Central memory CD8-positive, alpha-beta T cell (primary cell): Measurements from ENCODE around the gene PCDHB3.
"Not testable (repeated sequence)": the region's sequence is repeated elsewhere in the genome, so short reads cannot be mapped to it uniquely, and the experiment has no call there.

Experiments
- ATAC-seq: fragments of 150-1000 bp; cut with Tn5 transposase; replicated peaks from 2 replicates; pipeline ENCODE4 v1.10.0; 2022; ENCODE audit warnings: mild to moderate bottlenecking, moderate FRiP score, moderate number of reproducible peaks; ENCODE audit not compliant: poor library complexity, severe bottlenecking; ENCODE audit errors: extremely low read depth
- DNase-seq, 2 donors: peaks; one replicate each; pipeline ENCODE4 v3.0.0; 2021; ENCODE audit warnings: low spot score in 2 of 2
- H3K27ac Mint-ChIP-seq: one replicate; pipeline ENCODE4 v1.8.0; 2022; ENCODE audit warnings: low read depth, mild to moderate bottlenecking, moderate library complexity, mixed read lengths
- H3K27me3 Mint-ChIP-seq: one replicate; pipeline ENCODE4 v1.8.0; 2022; ENCODE audit warnings: mixed read lengths
- H3K36me3 Mint-ChIP-seq: one replicate; pipeline ENCODE4 v1.8.0; 2022; ENCODE audit warnings: mild to moderate bottlenecking, moderate library complexity, mixed read lengths; ENCODE audit not compliant: insufficient read depth
- H3K4me1 Mint-ChIP-seq: one replicate; pipeline ENCODE4 v1.8.0; 2022; ENCODE audit warnings: mixed read lengths
- H3K4me3 Mint-ChIP-seq: one replicate; pipeline ENCODE4 v1.8.0; 2022; ENCODE audit warnings: mild to moderate bottlenecking, moderate library complexity, mixed read lengths
- H3K9me3 Mint-ChIP-seq: one replicate; pipeline ENCODE4 v1.8.0; 2022; ENCODE audit warnings: mixed read lengths

PCDHB3 gene

DNA sequence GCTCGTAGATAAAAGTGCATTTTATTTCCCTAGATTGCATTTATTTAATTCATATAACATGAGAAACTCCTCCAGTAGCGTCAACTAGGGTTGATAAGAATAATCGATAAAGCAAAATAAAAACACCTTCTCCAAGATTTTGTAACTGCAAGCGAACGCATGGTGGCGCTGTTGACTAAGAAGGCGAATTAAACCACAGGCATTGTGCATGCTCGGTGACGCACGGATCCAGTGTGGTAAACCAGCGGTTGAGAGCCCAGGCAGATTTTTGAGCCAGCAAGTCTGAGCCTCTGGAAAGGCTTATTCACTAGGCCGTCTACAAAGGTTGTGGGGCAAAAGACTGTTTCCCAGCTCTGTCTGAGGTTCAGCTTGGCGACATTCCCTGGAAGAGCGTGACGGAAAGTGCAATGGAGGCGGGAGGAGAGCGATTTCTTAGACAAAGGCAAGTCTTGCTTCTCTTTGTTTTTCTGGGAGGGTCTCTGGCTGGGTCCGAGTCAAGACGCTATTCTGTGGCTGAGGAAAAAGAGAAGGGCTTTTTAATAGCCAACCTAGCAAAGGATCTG is at the start of gene PCDHB3:
Gene PCDHB3, plus strand, starts transcription at position 231 of the 563 bp plus-strand sequence. Its CDS starts 177 bp downstream, at position 408.
- peaks cover 2% of the 10 kb centered on the region for H3K36me3 Mint-ChIP-seq
- no peak for ATAC-seq
- no peaks in the 10 kb centered on the region for H3K9me3 Mint-ChIP-seq
- DNase-seq, result no peak
- H3K27ac Mint-ChIP-seq, result no peak within 1 kb of the TSS
- H3K27me3 Mint-ChIP-seq, result peaks cover 19% of the 10 kb centered on the region
- no peak within 1 kb of the TSS for H3K4me3 Mint-ChIP-seq
- H3K4me1 Mint-ChIP-seq, result no peaks in the 10 kb centered on the region

DNA sequence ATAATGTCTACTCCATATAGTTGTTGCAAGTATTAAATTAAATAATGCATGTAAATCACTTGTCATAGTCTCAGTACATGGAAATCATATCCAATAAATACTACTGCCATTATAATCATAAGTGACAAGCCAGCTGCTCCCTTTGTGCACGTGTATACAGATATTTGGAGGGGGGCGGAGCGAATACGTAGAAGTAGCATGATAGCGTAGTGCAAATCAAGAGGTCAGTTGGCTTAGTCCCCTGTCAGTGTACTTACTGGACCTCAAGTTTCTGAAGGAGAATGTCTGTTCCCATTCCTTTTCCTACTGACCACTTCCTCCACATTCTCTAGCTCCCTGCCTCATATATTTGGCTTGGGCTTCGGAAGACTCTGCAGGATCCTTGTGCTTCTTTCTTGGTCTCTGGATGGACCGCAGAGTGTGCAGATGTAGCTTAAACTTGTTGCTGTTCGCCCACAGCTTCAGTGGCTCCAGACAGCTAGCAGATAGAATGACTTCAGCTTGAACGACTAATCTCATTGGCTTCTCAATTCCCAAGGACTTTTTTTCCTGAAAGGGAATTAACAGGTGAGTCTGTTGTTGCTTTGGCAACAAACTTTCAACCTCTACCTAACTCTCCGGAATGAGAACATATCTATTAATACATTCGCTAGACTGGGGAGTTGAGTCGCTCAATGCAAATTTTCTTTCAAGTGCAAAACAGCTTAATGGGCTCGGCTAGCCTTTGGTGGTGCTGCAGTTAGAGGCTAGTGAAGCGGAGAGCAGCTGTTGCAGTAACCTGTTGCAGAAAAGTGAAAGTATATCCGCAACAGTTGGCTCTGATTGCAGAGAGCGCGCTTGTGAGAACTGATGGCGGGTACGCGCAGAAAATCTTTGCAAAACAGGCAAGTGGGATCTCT is 49.4 kb upstream of the PCDHB3 start, which contains the start of gene PCDHB1:
Gene PCDHB1, plus strand, starts transcription at position 753 of the 899 bp plus-strand sequence. Its CDS starts 97 bp downstream, at position 850.
- DNase-seq (no peak), ATAC-seq (no peak)
- Mint-ChIP-seq H3K9me3 (peaks cover 5% of the 10 kb centered on the region), H3K4me3 (peak within 1 kb of the TSS; percentile 59), H3K27me3 (peaks cover 69% of the 10 kb centered on the region), H3K36me3 (peaks cover 2% of the 10 kb centered on the region), H3K27ac (no peak within 1 kb of the TSS), H3K4me1 (peaks cover 6% of the 10 kb centered on the region)

DNA sequence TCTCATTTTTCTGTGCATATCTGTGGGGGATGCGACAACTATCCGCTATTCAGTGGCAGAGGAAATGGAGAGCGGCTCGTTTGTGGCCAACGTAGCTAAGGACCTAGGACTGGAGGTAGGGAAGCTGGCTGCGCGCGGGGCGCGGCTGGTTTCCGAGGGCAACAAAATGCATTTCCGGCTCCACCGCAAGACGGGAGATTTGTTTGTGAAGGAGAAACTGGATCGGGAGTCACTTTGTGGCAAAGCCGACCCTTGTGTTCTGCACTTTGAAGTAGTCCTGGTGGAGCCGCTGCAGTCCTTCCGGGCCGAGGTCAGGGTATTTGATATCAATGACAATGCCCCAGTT is 48.8 kb upstream of the PCDHB3 start:
- Mint-ChIP-seq H3K9me3 (peaks cover 5% of the 10 kb centered on the region), H3K27me3 (peaks cover 62% of the 10 kb centered on the region), H3K36me3 (peaks cover 2% of the 10 kb centered on the region), H3K4me1 (peaks cover 6% of the 10 kb centered on the region), H3K27ac (no peak overlapping the region), H3K4me3 (peak overlapping the region; percentile 59)
- no peak for ATAC-seq
- no peak for DNase-seq

DNA sequence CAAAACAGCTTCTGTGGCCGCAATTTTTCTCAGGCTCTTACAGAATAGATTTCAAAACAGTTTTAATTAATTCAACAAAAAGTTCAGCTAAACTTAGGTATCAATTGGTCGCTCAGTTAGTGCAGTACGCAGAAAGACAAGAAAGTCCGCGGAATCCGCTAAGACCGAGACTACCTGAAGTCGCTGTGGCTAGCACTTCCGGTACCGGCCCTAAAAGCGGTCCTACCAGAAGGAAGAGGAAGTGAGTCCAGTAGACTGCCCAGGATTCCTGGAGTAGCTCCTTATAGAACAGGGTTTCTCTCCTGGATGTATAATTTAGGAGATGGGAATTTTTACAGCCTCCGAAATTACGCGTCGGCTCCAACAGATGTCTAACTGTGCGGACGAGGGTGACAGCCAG is 22.4 kb upstream of the PCDHB3 start:
- Mint-ChIP-seq H3K36me3 (peaks cover 1% of the 10 kb centered on the region), H3K27me3 (peaks cover 24% of the 10 kb centered on the region), H3K4me3 (no peak overlapping the region), H3K4me1 (no peaks in the 10 kb centered on the region), H3K9me3 (no peaks in the 10 kb centered on the region), H3K27ac (no peak overlapping the region)
- DNase-seq, result no peak
- ATAC-seq, result no peak

DNA sequence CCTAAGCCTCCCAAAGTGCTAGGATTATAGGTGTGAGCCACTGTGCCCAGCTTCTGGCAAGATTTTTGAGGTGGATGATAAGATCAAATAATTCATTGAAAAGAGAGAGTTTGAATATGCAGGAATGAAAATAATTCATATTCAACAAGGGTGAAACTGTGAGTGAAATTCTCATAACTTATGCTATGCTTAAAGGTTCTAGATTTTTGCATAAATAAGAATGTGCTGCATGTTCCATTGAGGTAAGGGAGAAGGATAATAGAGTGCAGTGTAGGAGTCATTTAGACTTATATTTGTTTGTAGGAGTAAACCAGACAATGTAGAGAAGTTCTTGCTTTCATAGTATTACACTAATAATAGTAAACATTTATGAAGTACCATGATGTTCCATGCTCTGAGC is 18.0 kb upstream of the PCDHB3 start:
- peaks cover 1% of the 10 kb centered on the region for H3K36me3 Mint-ChIP-seq
- DNase-seq, result no peak
- no peak overlapping the region for H3K27ac Mint-ChIP-seq
- no peaks in the 10 kb centered on the region for H3K9me3 Mint-ChIP-seq
- peaks cover 43% of the 10 kb centered on the region for H3K27me3 Mint-ChIP-seq
- H3K4me3 Mint-ChIP-seq, result no peak overlapping the region
- peaks cover 6% of the 10 kb centered on the region for H3K4me1 Mint-ChIP-seq
- no peak for ATAC-seq

DNA sequence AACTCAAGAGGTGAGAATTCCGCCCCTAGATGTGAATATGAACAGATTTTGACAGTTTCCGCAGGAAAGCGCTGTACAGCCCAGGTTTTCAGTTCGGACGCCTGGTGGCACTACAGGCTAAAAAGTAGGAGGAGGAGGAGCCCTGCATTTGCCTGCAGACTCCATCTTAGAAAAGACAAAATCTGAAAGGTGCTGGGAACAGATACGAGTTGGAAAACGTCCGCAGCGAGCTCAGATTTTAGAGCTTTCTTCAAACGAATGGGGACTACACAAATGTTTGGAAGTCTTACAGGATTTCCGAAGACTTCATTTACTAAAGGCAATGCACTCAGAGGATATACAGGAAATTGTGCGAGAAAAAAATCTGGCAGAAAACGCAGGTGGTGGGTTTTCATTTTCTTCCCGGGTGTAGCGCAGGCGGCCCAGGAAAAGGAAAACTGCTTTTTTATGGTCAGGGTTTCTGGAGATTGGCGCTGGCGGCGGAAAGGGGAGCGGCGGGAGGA is 15.7 kb upstream of the PCDHB3 start:
- Mint-ChIP-seq H3K4me3 (peak overlapping the region; percentile 83), H3K9me3 (no peaks in the 10 kb centered on the region), H3K27me3 (peaks cover 48% of the 10 kb centered on the region), H3K4me1 (peaks cover 6% of the 10 kb centered on the region), H3K27ac (no peak overlapping the region), H3K36me3 (peaks cover 1% of the 10 kb centered on the region)
- DNase-seq (no peak), ATAC-seq (peak; percentile 64)

DNA sequence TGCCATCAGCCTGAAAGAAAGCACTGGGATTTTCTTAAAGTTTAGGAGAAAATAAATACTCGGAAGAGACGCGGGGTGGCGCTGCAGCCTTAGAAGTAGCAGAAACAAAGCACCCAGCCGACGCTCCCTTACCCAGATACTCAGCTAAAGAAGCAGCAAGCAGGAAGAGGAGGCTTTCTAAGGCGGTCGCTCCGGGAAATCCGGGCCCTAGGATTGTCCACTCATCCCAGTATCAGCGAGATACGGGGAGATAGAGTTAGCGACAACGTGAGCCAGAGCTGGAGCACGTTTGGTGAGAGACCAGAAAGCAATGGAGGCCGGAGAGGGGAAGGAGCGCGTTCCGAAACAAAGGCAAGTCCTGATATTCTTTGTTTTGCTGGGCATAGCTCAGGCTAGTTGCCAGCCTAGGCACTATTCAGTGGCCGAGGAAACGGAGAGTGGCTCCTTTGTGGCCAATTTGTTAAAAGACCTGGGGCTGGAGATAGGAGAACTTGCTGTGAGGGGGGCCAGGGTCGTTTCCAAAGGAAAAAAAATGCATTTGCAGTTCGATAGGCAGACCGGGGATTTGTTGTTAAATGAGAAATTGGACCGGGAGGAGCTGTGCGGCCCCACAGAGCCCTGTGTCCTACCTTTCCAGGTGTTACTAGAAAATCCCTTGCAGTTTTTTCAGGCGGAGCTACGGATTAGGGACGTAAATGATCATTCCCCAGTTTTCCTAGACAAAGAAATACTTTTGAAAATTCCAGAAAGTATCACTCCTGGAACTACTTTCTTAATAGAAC is 5.6 kb upstream of the PCDHB3 start, which contains the start of gene PCDHB2:
Gene PCDHB2, plus strand, starts transcription at position 135 of the 782 bp plus-strand sequence. Its CDS starts 176 bp downstream, at position 311.
- Mint-ChIP-seq H3K36me3 (peaks cover 2% of the 10 kb centered on the region), H3K9me3 (no peaks in the 10 kb centered on the region)

DNA sequence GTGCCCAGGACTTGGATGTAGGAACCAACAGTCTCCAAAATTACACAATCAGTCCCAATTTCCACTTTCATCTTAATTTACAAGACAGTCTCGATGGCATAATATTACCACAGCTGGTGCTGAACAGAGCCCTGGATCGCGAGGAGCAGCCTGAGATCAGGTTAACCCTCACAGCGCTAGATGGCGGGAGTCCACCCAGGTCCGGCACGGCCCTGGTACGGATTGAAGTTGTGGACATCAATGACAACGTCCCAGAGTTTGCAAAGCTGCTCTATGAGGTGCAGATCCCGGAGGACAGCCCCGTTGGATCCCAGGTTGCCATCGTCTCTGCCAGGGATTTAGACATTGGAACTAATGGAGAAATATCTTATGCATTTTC is 5.0 kb upstream of the PCDHB3 start:
- H3K27me3 Mint-ChIP-seq, result peaks cover 53% of the 10 kb centered on the region
- no peak overlapping the region for H3K27ac Mint-ChIP-seq
- DNase-seq (no peak), ATAC-seq (no peak)
- no peak overlapping the region for H3K4me3 Mint-ChIP-seq
- H3K4me1 Mint-ChIP-seq, result no peaks in the 10 kb centered on the region
- no peaks in the 10 kb centered on the region for H3K9me3 Mint-ChIP-seq
- peaks cover 2% of the 10 kb centered on the region for H3K36me3 Mint-ChIP-seq

More for the DNA sequence above, 5.6 kb upstream of the PCDHB3 start, which contains the start of gene PCDHB2:
- peak within 1 kb of the TSS; percentile 24 for H3K27ac Mint-ChIP-seq
- peak within 1 kb of the TSS; percentile 61 for H3K4me3 Mint-ChIP-seq
- DNase-seq (no peak), ATAC-seq (no peak)
- H3K4me1 Mint-ChIP-seq, result no peaks in the 10 kb centered on the region
- H3K27me3 Mint-ChIP-seq, result peaks cover 49% of the 10 kb centered on the region

DNA sequence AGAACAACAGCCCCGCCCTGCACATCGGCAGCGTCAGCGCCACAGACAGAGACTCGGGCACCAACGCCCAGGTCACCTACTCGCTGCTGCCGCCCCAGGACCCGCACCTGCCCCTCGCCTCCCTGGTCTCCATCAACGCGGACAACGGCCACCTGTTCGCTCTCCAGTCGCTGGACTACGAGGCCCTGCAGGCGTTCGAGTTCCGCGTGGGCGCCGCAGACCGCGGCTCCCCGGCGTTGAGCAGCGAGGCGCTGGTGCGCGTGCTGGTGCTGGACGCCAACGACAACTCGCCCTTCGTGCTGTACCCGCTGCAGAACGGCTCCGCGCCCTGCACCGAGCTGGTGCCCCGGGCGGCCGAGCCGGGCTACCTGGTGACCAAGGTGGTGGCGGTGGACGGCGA is 4.1 kb upstream of the PCDHB3 start:
- H3K36me3 Mint-ChIP-seq, H3K27ac Mint-ChIP-seq, H3K4me3 Mint-ChIP-seq, H3K9me3 Mint-ChIP-seq, H3K4me1 Mint-ChIP-seq, DNase-seq, ATAC-seq: not testable (repeated sequence)
- peaks cover 52% of the 10 kb centered on the region for H3K27me3 Mint-ChIP-seq

DNA sequence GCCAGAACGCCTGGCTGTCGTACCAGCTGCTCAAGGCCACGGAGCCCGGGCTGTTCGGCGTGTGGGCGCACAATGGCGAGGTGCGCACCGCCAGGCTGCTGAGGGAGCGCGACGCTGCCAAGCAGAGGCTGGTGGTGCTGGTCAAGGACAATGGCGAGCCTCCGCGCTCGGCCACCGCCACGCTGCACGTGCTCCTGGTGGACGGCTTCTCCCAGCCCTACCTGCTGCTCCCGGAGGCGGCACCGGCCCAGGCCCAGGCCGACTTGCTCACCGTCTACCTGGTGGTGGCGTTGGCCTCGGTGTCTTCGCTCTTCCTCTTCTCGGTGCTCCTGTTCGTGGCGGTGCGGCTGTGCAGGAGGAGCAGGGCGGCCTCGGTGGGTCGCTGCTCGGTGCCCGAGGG is 3.7 kb upstream of the PCDHB3 start:
- not testable (repeated sequence) for H3K4me3 Mint-ChIP-seq, H3K4me1 Mint-ChIP-seq, H3K36me3 Mint-ChIP-seq, H3K9me3 Mint-ChIP-seq, H3K27ac Mint-ChIP-seq, DNase-seq, ATAC-seq
- H3K27me3 Mint-ChIP-seq, result peaks cover 52% of the 10 kb centered on the region

DNA sequence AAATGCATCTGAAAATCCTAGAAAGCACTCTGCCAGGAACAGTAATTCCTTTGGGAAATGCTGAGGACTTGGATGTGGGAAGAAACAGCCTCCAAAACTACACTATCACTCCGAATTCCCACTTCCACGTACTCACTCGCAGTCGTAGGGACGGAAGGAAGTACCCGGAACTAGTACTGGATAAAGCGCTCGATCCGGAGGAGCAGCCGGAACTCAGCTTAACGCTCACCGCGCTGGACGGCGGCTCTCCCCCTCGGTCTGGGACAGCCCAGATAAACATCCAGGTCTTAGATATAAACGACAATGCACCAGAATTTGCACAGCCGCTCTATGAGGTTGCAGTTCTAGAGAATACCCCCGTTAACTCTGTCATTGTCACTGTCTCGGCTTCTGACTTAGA is 786 bp downstream of the PCDHB3 start:
- DNase-seq, result no peak
- no peak overlapping the region for H3K4me3 Mint-ChIP-seq
- H3K27ac Mint-ChIP-seq, result no peak overlapping the region
- no peaks in the 10 kb centered on the region for H3K4me1 Mint-ChIP-seq
- ATAC-seq, result no peak
- peaks cover 2% of the 10 kb centered on the region for H3K36me3 Mint-ChIP-seq
- peaks cover 19% of the 10 kb centered on the region for H3K27me3 Mint-ChIP-seq
- no peaks in the 10 kb centered on the region for H3K9me3 Mint-ChIP-seq

DNA sequence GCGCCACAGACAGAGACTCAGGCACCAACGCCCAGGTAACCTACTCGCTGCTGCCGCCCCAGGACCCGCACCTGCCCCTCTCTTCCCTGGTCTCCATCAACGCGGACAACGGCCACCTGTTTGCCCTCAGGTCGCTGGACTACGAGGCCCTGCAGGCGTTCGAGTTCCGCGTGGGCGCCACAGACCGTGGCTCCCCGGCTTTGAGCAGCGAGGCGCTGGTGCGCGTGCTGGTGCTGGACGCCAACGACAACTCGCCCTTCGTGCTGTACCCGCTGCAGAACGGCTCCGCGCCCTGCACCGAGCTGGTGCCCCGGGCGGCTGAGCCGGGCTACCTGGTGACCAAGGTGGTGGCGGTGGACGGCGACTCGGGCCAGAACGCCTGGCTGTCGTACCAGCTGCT is 1.8 kb downstream of the PCDHB3 start:
- H3K27ac Mint-ChIP-seq, H3K36me3 Mint-ChIP-seq, H3K4me3 Mint-ChIP-seq, DNase-seq, ATAC-seq, H3K4me1 Mint-ChIP-seq, H3K9me3 Mint-ChIP-seq: not testable (repeated sequence)
- H3K27me3 Mint-ChIP-seq, result peaks cover 19% of the 10 kb centered on the region
